Transverse colon (tissue), 3 donors: Measurements from ENCODE around the gene KMT2A.

ENCODE experiments used
- CTCF ChIP-seq, 5 experiments: fragments of 200-600 bp in 3 of 5; fragments of 450-650 bp in 2 of 5; sonication (generic) in 3 of 5; IDR thresholded peaks; 1 replicate in 2 of 5; 2 replicates in 3 of 5; pipeline ENCODE4 v1.5.1; 2016 to 2017; ENCODE audit warnings: antibody characterized with exemption in 5 of 5, inconsistent platforms in 3 of 5, mild to moderate bottlenecking in 2 of 5, moderate library complexity in 1 of 5
- EP300 ChIP-seq: sonication (generic); formaldehyde crosslinking; IDR thresholded peaks from one replicate; pipeline ENCODE4 v1.6.1; 2017; ENCODE audit warnings: antibody characterized with exemption, low read depth
- POLR2A ChIP-seq: fragments of 450-650 bp; IDR thresholded peaks from one replicate; pipeline ENCODE4 v1.6.1; 2016; ENCODE audit warnings: antibody characterized with exemption, mild to moderate bottlenecking, moderate library complexity

GRCh38 chr11:118412921-118413320 lies 23.4 kb upstream of the KMT2A start:
- TF ChIP-seq CTCF (IDR thresholded peaks at IDR 0.05) (no peak), EP300 (no peak), POLR2A (no peak)
